Activated naive CD4-positive, alpha-beta T cell treated with anti-CD3 and anti-CD28 coated beads, Interleukin-2, amount 10 ng/mL, durations not matched to agents 7 days and 5 days (primary cell): ENCODE measurements around the gene COMTD1.

Experiments used
- CTCF ChIA-PET: fragments of 350-600 bp; sonication (Branson Sonifier 250); formaldehyde crosslinking; loops from one replicate; lab custom pipeline; 2021; ENCODE audit warnings: antibody characterized with exemption; lab: Charles Lee
- DNase-seq: peaks from one replicate; pipeline ENCODE4 v3.0.0-alpha.2; 2020
- H3K27ac Mint-ChIP-seq: one replicate; pipeline ENCODE4 v1.8.0; 2021; ENCODE audit warnings: mild to moderate bottlenecking, moderate library complexity, mixed read lengths
- H3K27me3 Mint-ChIP-seq: one replicate; pipeline ENCODE4 v1.8.0; 2021; ENCODE audit warnings: mild to moderate bottlenecking, mixed read lengths
- H3K36me3 Mint-ChIP-seq: one replicate; pipeline ENCODE4 v1.8.0; 2021; ENCODE audit warnings: mixed read lengths
- H3K4me1 Mint-ChIP-seq: one replicate; pipeline ENCODE4 v1.8.0; 2021; ENCODE audit warnings: mixed read lengths
- H3K4me3 Mint-ChIP-seq: one replicate; pipeline ENCODE4 v1.8.0; 2021; ENCODE audit warnings: mild to moderate bottlenecking, moderate library complexity, mixed read lengths
- H3K9me3 Mint-ChIP-seq: one replicate; pipeline ENCODE4 v1.8.0; 2021; ENCODE audit warnings: mixed read lengths

Gene COMTD1

DNA sequence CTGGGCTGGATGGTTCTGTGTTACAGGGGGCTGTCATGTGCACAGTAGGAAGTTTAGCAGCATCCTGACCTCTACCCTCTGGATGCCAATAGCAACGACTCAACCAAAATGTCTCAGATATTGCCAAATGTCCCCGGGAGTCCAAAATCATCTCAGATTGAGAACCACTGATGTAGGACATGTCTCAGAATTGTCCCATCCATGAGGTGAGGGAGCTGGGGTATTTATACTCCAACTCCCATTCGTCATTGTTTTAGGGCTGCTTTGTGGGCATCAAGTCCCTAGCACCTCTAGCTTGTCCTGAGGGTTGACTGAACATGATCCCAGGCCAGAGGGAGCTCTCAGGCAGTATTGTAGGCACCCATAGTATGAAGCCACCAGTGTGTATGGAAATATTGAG lies 25.2 kb upstream of the COMTD1 start:
- no peaks in the 10 kb centered on the region for H3K27me3 Mint-ChIP-seq
- no peak overlapping the region for H3K4me3 Mint-ChIP-seq
- no peaks in the 10 kb centered on the region for H3K4me1 Mint-ChIP-seq
- CTCF ChIA-PET: no interaction called here
- no peaks in the 10 kb centered on the region for H3K9me3 Mint-ChIP-seq
- no peaks in the 10 kb centered on the region for H3K36me3 Mint-ChIP-seq
- H3K27ac Mint-ChIP-seq: no peak overlapping the region
- no peak for DNase-seq

DNA sequence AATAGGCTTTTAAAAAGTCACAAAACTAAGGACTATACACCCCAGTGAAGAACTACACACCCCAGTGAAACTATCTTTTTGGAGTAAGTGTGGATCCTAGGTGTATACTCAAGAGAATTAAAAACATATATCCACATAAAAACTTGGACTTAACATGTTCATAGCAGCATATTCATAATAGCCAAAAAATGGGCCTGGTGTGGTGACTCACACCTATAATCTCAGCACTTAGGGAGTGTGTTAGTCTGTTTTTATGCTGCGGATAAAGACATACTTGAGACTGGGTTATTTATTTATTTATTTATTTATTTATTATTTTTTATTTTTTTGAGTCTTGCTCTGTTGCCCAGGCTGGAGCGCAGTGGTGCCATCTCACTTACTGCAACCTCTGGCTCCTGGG lies 19.0 kb upstream of the COMTD1 start:
- Mint-ChIP-seq H3K27me3 (peaks cover 17% of the 10 kb centered on the region), H3K9me3 (peaks cover 20% of the 10 kb centered on the region), H3K4me1 (no peaks in the 10 kb centered on the region), H3K27ac (no peak overlapping the region), H3K4me3 (no peak overlapping the region), H3K36me3 (no peaks in the 10 kb centered on the region)
- no peak for DNase-seq
- CTCF ChIA-PET: no interaction called here

DNA sequence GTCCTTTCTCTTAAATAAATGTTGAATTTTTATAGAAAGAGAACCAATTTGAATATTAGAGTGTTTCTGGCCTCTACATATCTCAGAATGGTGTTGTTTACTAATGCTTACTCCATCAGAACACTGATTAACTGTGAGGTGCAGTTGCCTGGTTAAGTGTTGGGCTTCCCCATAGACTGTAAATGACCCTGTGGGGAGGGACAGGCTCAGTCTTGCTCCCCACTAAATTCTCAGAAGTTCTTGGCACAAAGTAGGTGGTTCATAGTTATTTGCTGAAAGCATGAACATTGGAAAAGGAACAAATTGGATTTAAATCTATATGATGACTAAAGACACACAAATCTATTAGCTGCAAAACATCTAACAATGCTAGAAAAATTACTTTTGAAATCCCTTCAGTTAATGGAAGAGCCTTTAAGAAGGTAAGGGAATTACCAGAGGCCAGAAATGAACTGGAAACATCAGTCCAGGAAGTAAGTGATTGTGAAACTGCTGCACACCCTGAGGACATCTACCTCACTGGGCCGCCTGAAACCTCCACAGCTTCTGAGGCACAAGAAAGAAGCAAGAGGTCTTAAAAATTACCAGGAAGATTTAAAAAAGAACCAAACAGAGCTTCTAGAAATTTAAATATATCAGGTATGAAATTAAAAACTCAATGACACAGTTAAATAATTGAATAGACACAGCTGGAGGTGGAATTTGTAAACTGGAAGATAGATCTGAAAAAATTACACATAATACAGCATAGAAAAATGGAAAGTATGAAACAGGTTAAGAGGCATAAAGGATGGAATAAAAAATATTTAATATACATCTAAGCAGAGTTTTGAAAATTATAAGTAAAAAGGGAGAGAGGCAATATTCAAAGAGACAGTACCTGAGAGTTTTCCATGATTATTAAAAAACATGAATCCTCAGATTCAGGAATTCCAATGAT lies 17.8 kb upstream of the COMTD1 start:
- peaks cover 21% of the 10 kb centered on the region for H3K27me3 Mint-ChIP-seq
- peaks cover 20% of the 10 kb centered on the region for H3K9me3 Mint-ChIP-seq
- no peak overlapping the region for H3K27ac Mint-ChIP-seq
- no peak for DNase-seq
- CTCF ChIA-PET: interaction anchor here (1.9 kb wide), 1 partner anchor 18 kb away, joined by 5 read pairs; the partner anchor contains the start of gene COMTD1
- no peaks in the 10 kb centered on the region for H3K4me1 Mint-ChIP-seq
- no peak overlapping the region for H3K4me3 Mint-ChIP-seq
- H3K36me3 Mint-ChIP-seq: no peaks in the 10 kb centered on the region

DNA sequence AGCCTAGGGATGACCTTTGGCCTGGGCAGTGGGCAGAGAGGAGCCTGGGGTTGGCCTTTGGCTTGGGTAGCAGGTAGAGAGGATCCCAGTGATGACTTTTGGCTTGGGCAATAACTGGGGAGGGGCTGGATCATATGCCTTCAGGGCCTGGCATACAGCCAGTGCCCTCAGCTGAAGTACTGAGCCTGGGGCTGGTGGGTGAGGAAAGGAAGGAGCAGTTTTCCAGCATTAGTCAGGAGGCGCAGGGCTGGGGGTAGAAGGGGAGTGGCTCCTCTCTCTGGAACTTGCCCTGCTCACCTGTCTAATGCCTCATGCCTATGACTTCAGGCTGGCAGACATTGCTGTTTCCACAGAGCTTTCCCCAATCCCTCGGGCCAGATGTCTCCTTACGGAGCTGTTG lies 15.2 kb upstream of the COMTD1 start:
- Mint-ChIP-seq H3K4me1 (no peaks in the 10 kb centered on the region), H3K27ac (no peak overlapping the region), H3K36me3 (no peaks in the 10 kb centered on the region), H3K4me3 (no peak overlapping the region), H3K9me3 (peaks cover 20% of the 10 kb centered on the region), H3K27me3 (peaks cover 21% of the 10 kb centered on the region)
- CTCF ChIA-PET: interaction anchor here (1.3 kb wide), 1 partner anchor 14 kb away, joined by 3 read pairs; no protein-coding TSS in a partner anchor
- no peak for DNase-seq

DNA sequence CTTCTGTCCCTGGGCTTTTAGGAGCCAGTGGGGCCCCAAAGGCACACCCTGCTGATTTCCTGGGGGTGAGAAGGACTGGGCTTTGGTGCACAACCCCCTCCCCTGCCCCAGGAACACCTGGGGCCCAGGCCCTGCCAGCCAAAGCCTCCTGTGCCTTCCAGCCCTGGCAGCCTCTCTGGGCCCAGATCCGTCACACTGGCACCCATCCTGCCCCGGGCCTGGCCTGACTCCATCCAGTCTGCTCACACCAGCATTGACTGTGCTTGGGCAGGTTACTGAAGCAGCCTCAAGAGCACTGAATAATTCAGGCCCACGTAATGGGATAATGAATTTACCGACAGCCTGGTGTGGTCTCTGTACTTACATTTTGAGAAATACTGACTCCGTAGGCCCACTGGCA lies 12.0 kb upstream of the COMTD1 start:
- Mint-ChIP-seq H3K9me3 (peaks cover 6% of the 10 kb centered on the region), H3K36me3 (no peaks in the 10 kb centered on the region), H3K4me1 (no peaks in the 10 kb centered on the region), H3K27me3 (peaks cover 29% of the 10 kb centered on the region), H3K4me3 (no peak overlapping the region), H3K27ac (no peak overlapping the region)
- CTCF ChIA-PET: interaction anchor here (1.5 kb wide), 1 partner anchor 12 kb away, joined by 5 read pairs; the partner anchor contains the start of gene COMTD1
- no peak for DNase-seq

DNA sequence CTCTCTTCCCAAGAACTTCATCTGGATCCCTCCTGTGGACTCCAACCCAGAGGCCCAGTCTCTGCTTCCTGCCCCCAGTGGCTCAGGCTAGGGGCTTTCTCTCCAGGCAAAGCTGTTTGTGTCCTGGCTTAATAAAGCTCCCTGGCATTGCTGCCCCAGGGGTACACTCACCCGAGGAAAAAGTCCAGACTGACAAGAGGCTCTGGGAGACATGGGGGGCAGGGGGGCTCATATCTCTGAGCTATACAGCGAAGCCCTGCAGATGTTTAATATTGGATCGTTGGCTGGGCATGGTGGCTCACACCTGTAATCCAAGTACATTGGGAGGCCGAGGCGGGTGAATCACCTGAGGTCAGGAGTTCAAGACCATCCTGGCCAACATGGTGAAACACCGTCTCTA lies 10.7 kb upstream of the COMTD1 start:
- Mint-ChIP-seq H3K4me3 (no peak overlapping the region), H3K9me3 (no peaks in the 10 kb centered on the region), H3K36me3 (no peaks in the 10 kb centered on the region), H3K27ac (no peak overlapping the region), H3K27me3 (peaks cover 29% of the 10 kb centered on the region), H3K4me1 (no peaks in the 10 kb centered on the region)
- no peak for DNase-seq
- CTCF ChIA-PET: interaction anchor here (0.8 kb wide), 1 partner anchor 9 kb away, joined by 3 read pairs; no protein-coding TSS in a partner anchor

DNA sequence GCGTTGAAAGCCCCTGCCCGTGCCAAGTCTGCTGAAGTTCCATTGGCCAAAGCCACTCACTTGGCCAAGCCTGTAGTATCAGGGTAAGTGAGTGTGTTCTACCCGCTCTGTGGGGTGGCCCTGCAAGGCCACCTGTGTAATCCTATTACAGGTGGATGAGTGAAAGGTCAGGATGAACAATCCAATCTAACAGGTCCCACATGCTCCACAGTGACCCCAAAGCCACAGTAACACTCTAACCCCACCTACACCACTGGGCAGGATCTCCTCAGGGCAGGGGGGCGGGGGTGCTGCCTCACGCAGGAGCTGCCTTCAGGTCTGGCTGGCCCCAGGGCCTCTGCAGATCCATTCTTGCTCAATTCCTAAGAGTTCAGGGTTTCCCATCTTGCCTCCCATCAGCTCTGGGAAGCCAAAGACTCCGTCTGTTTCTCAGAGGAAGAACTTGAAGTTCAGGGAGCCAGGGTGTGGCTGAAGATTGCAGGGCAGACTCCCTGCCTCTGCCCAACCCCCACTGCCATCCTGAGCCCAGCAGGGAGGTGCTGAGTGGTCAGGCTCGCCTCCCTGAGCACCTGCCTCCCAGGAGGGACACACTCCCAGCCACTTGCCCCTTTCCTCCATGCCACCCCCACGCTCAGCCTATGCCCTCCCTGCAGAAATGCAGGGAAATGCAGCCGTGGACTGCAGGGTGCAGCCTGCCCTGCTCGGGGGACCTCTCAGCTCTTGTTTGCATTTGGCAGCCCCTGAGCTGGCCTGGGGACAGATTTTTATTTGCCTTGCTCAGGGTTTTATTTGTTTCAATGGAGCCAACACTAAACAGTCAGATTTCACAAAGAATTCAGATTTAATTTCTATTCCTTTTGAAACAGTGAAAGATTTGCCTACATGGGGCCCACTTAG lies 9.8 kb upstream of the COMTD1 start:
- no peaks in the 10 kb centered on the region for H3K9me3 Mint-ChIP-seq
- DNase-seq: no peak
- no peak overlapping the region for H3K27ac Mint-ChIP-seq
- H3K27me3 Mint-ChIP-seq: peaks cover 23% of the 10 kb centered on the region
- H3K4me1 Mint-ChIP-seq: no peaks in the 10 kb centered on the region
- no peaks in the 10 kb centered on the region for H3K36me3 Mint-ChIP-seq
- no peak overlapping the region for H3K4me3 Mint-ChIP-seq
- CTCF ChIA-PET: no interaction called here

DNA sequence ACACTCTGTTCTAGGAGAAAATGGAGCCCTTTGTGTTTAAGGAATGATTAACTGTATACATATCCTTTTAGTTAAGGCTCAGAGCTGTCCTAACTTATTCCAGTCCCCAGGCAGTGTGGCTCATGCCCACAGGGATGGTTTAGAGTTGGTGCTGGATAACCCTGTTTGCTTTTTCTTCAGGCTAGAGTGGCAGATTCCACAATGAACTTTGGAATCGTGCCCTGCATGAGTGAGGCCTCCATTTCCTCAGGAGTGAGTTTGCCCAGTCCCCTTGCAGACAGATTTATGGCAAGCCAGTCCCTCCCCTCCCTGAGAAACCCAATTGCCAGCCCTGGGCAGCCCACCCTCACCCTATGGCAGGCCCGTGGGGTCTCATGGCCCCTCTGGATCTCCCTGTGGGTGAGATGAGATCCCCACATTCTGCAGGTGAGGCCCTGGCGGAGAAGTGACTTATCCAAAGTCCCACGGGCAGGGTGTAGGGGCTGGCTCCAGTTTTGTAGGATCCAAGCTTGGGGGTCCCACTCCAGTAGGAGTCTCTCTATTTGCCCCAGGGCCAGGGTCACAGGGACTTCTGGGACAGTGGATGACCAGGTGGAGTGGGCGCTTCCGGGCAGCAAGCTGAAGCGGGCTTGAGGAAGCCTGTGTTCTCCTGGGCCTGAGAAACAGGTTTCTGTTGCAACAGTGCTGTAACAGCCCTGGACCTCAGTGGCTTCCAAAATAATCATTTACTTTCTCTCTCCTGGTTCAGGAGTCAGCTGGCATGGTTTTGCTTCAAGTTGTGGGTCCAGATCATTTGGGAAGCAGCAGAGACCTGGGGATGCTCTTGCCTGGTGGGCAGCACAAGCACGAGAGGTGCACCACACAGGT lies 9.0 kb upstream of the COMTD1 start:
- Mint-ChIP-seq H3K9me3 (no peaks in the 10 kb centered on the region), H3K36me3 (no peaks in the 10 kb centered on the region), H3K4me1 (no peaks in the 10 kb centered on the region), H3K27me3 (peaks cover 18% of the 10 kb centered on the region), H3K4me3 (no peak overlapping the region), H3K27ac (no peak overlapping the region)
- no peak for DNase-seq
- CTCF ChIA-PET: no interaction called here

DNA sequence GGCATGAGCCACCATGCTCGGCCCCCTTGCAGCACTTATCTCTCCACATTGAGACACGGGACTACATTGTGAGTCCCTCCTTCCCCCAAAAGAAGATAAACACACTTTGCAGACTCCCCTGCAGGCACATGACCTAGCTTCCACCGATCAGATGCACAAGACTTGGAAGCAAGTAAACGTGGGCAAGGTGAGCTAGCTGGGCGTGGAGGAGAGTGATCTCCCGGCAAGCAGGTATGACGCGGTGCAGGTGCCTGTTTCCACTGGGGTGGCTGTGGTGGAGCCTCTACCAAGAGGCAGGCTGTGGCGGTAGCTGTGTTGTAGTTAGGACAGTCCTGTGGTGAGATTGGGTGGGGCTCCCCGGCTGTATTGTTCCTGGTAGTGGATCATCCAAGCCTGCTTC lies 7.7 kb upstream of the COMTD1 start:
- H3K9me3 Mint-ChIP-seq: no peaks in the 10 kb centered on the region
- no peak for DNase-seq
- CTCF ChIA-PET: interaction anchor here (0.7 kb wide), 1 partner anchor 333 kb away, joined by 3 read pairs; no protein-coding TSS in a partner anchor
- H3K27ac Mint-ChIP-seq: no peak overlapping the region
- H3K27me3 Mint-ChIP-seq: peaks cover 18% of the 10 kb centered on the region
- no peak overlapping the region for H3K4me3 Mint-ChIP-seq
- no peaks in the 10 kb centered on the region for H3K4me1 Mint-ChIP-seq
- no peaks in the 10 kb centered on the region for H3K36me3 Mint-ChIP-seq

DNA sequence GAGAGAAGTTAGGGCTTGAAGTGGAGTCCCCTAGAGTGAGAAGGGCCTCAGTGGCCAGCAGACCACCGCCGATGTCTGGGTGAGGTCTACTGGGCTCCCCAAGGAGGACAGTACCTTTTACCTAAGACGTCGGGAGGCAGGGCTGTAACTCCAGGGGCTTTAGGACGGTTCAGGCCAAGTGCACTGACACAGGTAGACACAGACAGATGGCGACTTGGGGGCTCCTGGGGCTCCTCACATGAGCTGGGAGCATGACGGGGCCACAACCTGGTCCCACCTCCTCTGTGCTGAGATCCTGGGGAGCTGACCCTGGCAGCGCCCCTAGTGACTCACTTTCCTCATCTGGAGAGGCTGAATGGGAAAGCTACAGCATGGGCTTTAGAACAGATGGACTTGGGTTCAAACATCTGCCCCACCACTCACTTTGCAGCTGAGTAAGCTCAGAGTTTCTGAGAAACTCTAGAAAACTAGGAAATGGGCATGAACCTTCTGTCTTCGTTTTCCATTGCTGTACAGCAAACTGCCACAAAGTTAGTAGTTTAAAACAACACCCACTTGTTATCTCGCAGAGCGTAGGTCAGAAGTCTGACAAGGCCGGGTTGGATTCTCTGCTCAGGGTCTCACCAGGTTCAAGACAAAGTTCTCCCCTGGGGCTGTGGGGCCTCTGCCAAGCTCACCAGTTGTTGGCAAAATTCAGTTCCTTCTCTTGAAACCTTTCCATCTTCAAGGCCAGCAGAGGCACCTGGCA lies 4.7 kb upstream of the COMTD1 start:
- Mint-ChIP-seq H3K4me3 (no peak overlapping the region), H3K27me3 (peaks cover 18% of the 10 kb centered on the region), H3K9me3 (no peaks in the 10 kb centered on the region), H3K36me3 (no peaks in the 10 kb centered on the region), H3K4me1 (peaks cover 7% of the 10 kb centered on the region), H3K27ac (no peak overlapping the region)
- CTCF ChIA-PET: interaction anchor here (0.7 to 1.3 kb wide), 2 partner anchors 10 to 221 kb away, joined by 3 read pairs; no protein-coding TSS in a partner anchor
- DNase-seq: no peak

DNA sequence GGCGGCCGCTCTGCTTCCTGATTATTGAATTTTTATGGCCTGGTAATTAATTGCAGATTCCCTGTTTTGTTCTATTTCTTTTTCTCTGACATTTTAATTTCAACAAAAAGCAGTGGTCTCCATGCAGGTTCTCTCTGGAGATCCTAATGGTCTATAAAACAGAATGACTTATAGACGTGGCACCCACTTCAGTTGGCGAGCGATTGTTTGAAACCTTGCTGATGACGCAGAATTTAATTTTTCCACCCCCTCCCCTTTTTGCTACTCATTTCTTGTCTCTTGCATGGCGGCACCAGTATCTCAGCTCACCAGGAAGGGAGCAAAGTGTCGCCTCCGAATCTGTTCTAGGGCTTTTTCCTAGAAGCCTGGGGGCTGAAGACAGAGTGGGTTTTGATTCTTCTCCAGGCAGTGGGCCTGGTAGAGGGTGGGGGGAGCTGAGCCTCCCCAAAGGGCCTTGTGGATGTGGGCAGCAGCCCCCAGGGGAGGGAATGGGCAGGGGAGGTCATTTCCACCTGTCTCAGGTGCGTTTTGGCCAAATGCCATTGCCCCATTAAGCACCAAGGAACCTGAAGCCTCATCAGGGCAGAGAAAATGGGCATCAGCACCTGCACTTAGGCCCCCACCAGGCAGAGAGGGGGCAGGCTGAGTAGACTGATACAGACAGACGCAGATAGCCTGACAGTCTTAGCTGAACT lies 3.5 kb upstream of the COMTD1 start:
- CTCF ChIA-PET: interaction anchor here (1.3 kb wide), 1 partner anchor 219 kb away, joined by 3 read pairs; no protein-coding TSS in a partner anchor
- H3K36me3 Mint-ChIP-seq: no peaks in the 10 kb centered on the region
- H3K4me1 Mint-ChIP-seq: peaks cover 7% of the 10 kb centered on the region
- no peak for DNase-seq
- H3K9me3 Mint-ChIP-seq: no peaks in the 10 kb centered on the region
- peaks cover 18% of the 10 kb centered on the region for H3K27me3 Mint-ChIP-seq
- no peak overlapping the region for H3K4me3 Mint-ChIP-seq
- H3K27ac Mint-ChIP-seq: no peak overlapping the region
